Measurements from ENCODE around the gene STAT5A. TPM values are rescaled to one million over a fixed set of nuclear protein-coding genes. Genes with fewer than 3 reads are reported as not detected.
"Not testable (repeated sequence)": the region's sequence is repeated elsewhere in the genome, so short reads cannot be mapped to it uniquely, and the experiment has no call there.

Gene STAT5A
- total and polyA plus RNA-seq, 7 donors, result 8.1 to 31.5 (median 17.3) TPM

DNA sequence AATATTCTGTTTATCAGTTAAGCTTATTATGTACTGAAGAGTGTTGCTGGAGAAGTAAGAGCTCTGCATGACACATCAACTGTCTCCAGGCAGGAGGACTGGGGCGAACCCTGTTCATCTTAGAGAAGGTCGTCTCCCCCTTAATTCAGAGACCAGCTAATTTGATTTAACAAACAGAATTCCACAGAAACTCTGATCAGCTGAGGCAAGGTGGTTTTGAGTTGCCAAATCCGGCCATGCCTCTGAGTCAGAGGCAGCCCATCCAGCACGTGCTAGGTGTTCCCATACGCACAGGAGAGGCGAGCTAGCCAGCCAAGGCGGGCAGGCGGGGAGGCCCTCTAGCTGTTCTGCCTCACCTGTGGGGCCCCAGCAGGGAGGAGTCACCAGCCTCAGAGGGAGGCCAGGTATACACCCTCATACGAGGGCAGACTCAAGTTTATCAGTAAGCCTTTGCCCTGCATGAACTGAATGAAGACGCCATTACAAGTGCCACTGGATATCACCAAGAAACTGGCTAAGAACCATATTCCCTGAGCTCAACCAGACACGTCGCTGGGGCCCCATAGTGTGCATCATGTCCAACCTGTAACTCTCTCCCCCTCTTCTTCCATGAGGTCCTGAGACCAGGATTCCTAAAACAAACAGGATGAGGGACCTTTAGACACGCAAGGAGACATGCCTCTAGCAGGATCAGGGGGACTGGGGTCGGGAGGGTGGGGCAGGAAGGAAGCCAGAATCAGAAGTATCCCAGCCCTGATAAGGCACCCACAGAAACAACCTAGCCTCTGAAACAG lies 25.7 kb downstream of the STAT5A start:
- peaks cover 12 to 79% of the 10 kb centered on the region in 2 donors for H3K36me3 ChIP-seq (ENCODE audit: insufficient read depth in 1 of 2, low read depth in 1 of 2)
- intact Hi-C loops (cut with DNase I), result loop anchor here in 1 of 2 donors (2.0 to 10.0 kb wide), 2 partner anchors 93 to 361 kb away; partner anchors contain the start of gene PLEKHH3
- peak overlapping the region; percentile 46 for H3K27ac ChIP-seq
- no peaks in the 10 kb centered on the region for H3K9me3 ChIP-seq
- 77 to 85% (median 81%) methylated on average over 14 of the region's 14 CpGs for WGBS, 3 donors
- peaks cover 21% of the 10 kb centered on the region for H3K4me1 ChIP-seq
- no peak overlapping the region for H3K4me3 ChIP-seq
- ATAC-seq, result no peak
- DNase-seq, result no peak
- TF ChIP-seq, protein P1, sequence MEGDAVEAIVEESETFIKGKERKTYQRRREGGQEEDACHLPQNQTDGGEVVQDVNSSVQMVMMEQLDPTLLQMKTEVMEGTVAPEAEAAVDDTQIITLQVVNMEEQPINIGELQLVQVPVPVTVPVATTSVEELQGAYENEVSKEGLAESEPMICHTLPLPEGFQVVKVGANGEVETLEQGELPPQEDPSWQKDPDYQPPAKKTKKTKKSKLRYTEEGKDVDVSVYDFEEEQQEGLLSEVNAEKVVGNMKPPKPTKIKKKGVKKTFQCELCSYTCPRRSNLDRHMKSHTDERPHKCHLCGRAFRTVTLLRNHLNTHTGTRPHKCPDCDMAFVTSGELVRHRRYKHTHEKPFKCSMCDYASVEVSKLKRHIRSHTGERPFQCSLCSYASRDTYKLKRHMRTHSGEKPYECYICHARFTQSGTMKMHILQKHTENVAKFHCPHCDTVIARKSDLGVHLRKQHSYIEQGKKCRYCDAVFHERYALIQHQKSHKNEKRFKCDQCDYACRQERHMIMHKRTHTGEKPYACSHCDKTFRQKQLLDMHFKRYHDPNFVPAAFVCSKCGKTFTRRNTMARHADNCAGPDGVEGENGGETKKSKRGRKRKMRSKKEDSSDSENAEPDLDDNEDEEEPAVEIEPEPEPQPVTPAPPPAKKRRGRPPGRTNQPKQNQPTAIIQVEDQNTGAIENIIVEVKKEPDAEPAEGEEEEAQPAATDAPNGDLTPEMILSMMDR (IDR thresholded peaks at IDR 0.05), result no peak
- no peaks in the 10 kb centered on the region for H3K27me3 ChIP-seq (ENCODE audit: insufficient read depth in 3 of 3, low read length in 2 of 3)

DNA sequence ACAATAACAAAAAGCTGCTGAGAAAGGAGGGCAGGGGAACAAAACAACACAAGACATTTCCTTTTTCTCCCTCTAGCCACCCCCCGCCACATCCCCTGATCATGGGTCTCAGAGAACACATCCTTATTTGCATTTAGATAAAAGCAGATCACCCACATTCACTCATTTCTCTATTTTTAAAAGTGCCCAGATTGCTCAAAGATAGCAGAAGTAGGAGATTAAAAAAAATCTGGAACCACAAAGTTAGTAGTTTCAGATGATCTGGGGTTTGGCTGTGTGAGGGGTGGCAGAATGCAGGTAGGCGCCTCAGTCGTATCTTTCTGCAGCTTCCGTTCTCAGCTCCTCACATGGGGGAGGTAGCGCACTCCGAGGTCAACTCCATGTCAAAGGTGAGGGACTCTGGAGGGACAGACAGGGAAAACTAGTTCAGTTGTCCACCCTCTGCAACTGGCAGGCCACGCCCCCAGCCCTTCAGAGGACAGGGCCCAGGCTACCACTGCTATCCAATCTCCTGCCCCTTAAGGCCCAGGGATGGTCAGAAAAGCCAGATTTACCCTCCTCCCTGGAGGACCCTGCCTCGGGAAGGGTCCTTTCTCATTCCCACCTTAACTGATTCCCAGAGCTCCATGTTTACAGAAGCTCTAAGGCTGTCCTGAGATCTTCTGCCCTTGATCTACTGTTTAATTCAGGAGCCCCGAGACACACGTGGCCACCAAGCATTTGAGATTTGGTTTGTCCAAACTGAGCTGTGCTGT lies 27.3 kb downstream of the STAT5A start:
- H3K27ac ChIP-seq, result no peak overlapping the region
- intact Hi-C loops (cut with DNase I), result loop anchor here in 1 of 2 donors (2.0 to 10.0 kb wide), 2 partner anchors 91 to 359 kb away; partner anchors contain the start of gene PLEKHH3
- no peak for ATAC-seq
- no peaks in the 10 kb centered on the region for H3K27me3 ChIP-seq (ENCODE audit: insufficient read depth in 3 of 3, low read length in 2 of 3)
- TF ChIP-seq, protein P1 (IDR thresholded peaks at IDR 0.05), result no peak
- no peak overlapping the region for H3K4me3 ChIP-seq
- H3K9me3 ChIP-seq, result no peaks in the 10 kb centered on the region
- peaks cover 12 to 85% of the 10 kb centered on the region in 2 donors for H3K36me3 ChIP-seq (ENCODE audit: insufficient read depth in 1 of 2, low read depth in 1 of 2)
- peaks cover 21% of the 10 kb centered on the region for H3K4me1 ChIP-seq
- no peak for DNase-seq
- 86 to 88% (median 87%) methylated on average over 10 of the region's 10 CpGs for WGBS, 3 donors

DNA sequence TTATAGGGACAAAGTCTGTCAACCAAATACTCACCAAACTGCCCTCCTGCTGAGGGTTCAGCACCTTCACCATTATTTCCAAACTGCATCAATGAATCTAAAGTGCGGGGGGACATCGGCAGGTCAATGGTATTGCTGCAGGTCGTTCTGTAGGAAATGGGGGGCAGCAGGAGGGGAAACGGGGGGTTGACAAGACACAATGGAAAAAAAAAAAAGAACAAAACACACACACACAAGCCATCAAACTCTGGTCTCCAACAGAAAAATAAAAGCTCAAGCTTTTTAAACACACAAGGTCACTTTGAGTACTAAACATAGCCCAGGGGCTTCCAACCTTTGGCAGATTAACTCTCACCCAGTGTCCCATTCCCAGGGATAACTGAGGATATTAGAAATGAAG lies 28.5 kb downstream of the STAT5A start:
- Histone ChIP-seq H3K36me3 (ENCODE audit: insufficient read depth in 1 of 2, low read depth in 1 of 2) (peaks cover 12 to 91% of the 10 kb centered on the region in 2 donors), H3K4me3 (no peak overlapping the region), H3K27me3 (ENCODE audit: insufficient read depth in 3 of 3, low read length in 2 of 3) (no peaks in the 10 kb centered on the region), H3K9me3 (no peaks in the 10 kb centered on the region), H3K27ac (no peak overlapping the region), H3K4me1 (peaks cover 11% of the 10 kb centered on the region)
- TF ChIP-seq, protein P1 (IDR thresholded peaks at IDR 0.05), result no peak
- ATAC-seq (no peak), DNase-seq (no peak)
- 83 to 89% (median 89%) methylated on average over 4 of the region's 4 CpGs for WGBS, 3 donors
- intact Hi-C loops (cut with DNase I), result loop anchor here in 1 of 2 donors (10.0 kb wide), 1 partner anchor 358 kb away; the partner anchor contains the start of gene PLEKHH3

DNA sequence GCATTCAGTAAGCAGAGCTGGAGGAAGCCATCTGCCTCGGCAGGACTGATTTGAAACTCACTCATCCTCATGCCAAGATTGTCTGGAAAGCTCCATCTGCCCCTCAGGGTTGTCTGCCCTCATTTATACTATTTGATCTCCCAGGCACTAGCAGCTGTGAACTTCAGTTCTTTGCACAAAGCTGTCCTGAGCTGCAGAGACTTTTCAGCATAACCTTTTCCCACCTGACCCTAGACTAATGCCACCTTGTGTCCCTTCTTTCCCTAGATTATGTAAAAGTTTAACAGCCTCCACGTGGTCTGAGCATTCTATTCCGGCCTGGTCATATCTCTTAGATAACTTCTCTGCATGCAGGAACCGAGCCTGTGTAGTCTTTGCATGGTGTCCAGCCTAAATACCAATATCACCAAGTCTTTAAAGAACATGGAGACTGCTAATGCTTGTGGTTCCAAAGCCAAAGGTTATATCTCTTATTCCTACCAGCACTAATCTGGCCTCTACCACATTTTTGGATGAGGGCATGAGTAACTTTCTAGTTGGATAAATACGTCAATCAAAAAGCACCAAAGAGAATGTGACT lies 29.1 kb downstream of the STAT5A start:
- H3K4me1 ChIP-seq, result peaks cover 5% of the 10 kb centered on the region
- ATAC-seq (no peak), DNase-seq (no peak)
- TF ChIP-seq, protein P1 (IDR thresholded peaks at IDR 0.05), result no peak
- H3K4me3 ChIP-seq, result no peak overlapping the region
- H3K9me3 ChIP-seq, result no peaks in the 10 kb centered on the region
- intact Hi-C loops (cut with DNase I), result loop anchor here in 1 of 2 donors (10.0 kb wide), 1 partner anchor 357 kb away; the partner anchor contains the start of gene PLEKHH3
- H3K27ac ChIP-seq, result no peak overlapping the region
- no peaks in the 10 kb centered on the region for H3K27me3 ChIP-seq (ENCODE audit: insufficient read depth in 3 of 3, low read length in 2 of 3)
- H3K36me3 ChIP-seq (ENCODE audit: insufficient read depth in 1 of 2, low read depth in 1 of 2), result peaks cover 12 to 97% of the 10 kb centered on the region in 2 donors
- WGBS, 3 donors, result 57 to 77% (median 70%) methylated on average over 5 of the region's 5 CpGs

DNA sequence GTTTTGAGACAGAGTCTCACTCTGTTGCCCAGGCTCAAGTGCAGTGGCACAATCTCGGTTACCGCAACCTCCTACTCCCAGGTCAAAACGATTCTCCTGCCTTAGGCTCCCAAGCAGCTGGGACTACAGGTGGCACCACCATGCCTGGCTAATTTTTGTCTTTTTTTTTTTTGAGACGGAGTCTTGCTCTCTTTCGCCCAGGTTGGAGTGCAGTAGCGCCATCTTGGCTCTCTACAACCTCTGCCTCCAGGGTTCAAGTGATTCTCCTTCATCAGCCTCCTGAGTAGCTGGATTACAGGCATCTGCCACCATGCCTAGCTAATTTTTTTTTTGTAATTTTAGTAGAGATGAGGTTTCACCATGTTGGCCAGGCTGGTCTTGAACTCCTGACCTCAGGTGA lies 29.7 kb downstream of the STAT5A start:
- 91 to 96% (median 91%) methylated on average over 6 of the region's 6 CpGs for WGBS, 3 donors
- intact Hi-C loops (cut with DNase I), result loop anchor here in 1 of 2 donors (10.0 kb wide), 1 partner anchor 357 kb away; the partner anchor contains the start of gene PLEKHH3

More for the DNA sequence above, 29.7 kb downstream of the STAT5A start:
- H3K27me3 ChIP-seq (ENCODE audit: insufficient read depth in 3 of 3, low read length in 2 of 3); H3K27ac ChIP-seq; H3K4me1 ChIP-seq; DNase-seq; ATAC-seq; H3K9me3 ChIP-seq; H3K4me3 ChIP-seq: not testable (repeated sequence)
- peaks cover 12 to 99% of the 10 kb centered on the region in 2 donors for H3K36me3 ChIP-seq (ENCODE audit: insufficient read depth in 1 of 2, low read depth in 1 of 2)
